AG08395 (cell line): Measurements from ENCODE around the gene C1R.

Experiments used
- DNase-seq: peaks from one replicate; pipeline ENCODE4 v3.0.0; 2012; ENCODE audit warnings: mixed read lengths, low spot score

Gene C1R

GRCh38 chr12:7092229-7092985 is at the start of gene C1R:
C1R (minus strand) TSS chr12:7092445; CDS start chr12:7092388, 57 bp downstream.
- peak; percentile 88 for DNase-seq

- no peak for DNase-seq
Observed at GRCh38 chr12:7141351-7142005, 49.2 kb upstream of the C1R start.

- no peak for DNase-seq
Observed at GRCh38 chr12:7139200-7139599, 47.0 kb upstream of the C1R start.

DNA sequence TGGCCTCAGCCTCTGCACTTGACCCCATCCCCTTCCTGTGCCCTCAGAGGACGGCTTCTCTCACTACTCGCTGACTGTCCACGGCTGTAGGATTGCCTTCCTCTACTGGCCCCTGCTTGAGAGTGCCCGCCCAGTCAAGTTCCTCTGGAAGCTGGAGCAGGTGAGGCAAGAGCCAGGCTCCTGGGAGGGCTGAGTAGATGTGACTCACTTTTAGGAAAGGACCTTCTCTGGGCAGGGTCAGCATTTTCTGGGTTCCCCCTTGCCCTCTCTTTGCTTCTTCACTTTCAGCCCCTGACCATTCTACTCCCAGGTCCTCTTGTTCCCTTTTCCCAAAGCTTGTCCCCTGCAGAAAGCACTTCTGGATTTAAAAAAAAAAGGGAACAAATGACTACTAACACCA is 45.7 kb upstream of the C1R start:
- DNase-seq, result no peak

- no peak for DNase-seq
Observed at GRCh38 chr12:7136676-7137075, 44.4 kb upstream of the C1R start.

- DNase-seq, result no peak
Observed at GRCh38 chr12:7136071-7136470, 43.8 kb upstream of the C1R start.

DNA sequence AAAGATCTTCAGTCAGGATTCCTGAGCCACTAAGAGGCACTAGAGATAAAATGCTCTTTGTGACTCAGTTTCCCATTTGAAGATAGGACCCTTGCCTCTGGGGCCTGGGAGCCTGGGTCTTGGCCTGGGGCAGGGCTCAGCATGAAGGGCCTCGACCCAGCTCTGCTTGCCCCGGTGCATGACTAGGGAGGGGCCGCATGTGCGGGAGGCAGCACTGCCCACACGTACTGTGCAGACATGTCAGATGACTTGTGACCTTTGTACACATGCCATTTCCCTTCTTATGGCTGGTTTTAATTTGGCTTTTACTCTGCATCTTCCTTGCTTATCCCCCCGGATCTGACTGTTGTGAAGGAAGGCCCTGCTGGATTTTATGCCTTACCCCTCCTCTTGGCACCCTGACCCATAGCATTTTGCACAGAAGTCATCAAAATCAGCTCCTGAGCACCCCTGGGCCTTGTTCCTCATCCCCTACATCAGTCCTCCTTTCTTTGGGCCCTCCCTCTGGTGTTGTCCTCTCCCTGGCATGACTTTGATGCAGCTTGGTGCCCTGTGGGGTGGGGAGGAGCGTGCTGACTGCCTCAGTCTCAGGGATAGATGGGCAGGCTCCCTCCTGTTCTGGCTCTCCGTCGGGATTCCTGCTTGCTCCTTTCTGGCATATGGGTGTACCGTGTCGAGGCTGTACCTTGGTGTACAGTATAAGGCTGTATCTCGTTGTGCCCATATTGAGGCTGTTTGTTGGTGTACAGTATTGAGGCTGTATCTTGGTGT is 42.3 kb upstream of the C1R start:
- DNase-seq, result no peak

DNA sequence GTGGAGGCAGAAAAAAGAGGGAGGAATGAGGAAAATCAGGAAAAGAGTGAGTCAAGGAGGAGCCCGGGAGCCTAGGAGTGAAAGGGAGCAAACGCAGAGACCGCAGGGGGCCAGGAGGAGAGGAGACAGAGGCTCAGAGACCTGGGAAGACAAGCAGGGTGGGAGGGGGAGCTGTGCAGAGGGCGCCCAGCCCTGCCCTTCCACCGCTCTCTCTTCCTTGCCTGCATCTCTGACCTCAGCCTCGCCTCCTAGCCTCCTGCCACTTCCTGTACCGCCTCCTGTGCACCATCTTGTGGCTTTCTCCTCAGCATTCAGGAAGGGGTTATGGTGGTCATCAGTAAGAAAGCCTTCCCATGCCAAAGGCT is 39.2 kb upstream of the C1R start:
- no peak for DNase-seq

DNA sequence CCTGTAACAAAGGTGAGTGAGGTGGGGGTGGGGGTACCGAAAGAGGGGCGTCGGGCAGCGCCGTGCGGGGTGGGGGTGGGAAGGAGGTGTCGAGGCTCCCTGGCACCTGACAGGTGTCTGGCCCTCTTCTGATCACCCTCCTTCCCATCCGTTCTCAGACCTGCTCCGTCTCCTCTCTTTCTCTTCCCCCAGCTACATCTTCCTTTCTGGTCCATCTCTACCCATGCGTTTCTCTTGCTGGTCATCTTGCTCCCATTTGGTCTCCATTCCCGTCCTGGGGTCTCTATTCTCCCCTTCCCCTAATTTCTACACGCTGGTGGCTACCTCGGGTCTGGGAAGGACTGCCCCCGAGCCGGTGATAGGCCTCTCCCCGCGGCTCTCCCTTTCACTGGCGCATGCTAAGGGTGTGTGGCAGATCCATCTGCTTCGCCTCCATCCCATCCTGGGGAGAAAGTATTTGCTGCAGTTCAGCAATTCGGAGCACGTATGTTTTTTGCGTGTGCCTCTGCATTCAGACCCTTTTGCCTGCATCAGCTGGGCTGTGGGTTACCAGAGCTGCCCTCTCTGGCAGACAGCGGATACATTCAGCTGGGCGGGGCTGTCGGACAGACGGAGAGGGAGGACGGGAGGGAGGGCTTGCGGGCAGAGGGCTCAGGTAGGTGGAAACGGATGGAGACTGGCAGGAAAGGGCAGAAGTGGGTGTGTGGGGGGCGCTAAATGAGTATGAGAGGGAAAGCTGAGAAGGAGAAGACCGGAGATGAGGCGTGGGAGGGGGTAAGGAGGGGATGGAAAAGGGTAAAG is 38.7 kb upstream of the C1R start:
- peak; percentile 60 for DNase-seq

DNA sequence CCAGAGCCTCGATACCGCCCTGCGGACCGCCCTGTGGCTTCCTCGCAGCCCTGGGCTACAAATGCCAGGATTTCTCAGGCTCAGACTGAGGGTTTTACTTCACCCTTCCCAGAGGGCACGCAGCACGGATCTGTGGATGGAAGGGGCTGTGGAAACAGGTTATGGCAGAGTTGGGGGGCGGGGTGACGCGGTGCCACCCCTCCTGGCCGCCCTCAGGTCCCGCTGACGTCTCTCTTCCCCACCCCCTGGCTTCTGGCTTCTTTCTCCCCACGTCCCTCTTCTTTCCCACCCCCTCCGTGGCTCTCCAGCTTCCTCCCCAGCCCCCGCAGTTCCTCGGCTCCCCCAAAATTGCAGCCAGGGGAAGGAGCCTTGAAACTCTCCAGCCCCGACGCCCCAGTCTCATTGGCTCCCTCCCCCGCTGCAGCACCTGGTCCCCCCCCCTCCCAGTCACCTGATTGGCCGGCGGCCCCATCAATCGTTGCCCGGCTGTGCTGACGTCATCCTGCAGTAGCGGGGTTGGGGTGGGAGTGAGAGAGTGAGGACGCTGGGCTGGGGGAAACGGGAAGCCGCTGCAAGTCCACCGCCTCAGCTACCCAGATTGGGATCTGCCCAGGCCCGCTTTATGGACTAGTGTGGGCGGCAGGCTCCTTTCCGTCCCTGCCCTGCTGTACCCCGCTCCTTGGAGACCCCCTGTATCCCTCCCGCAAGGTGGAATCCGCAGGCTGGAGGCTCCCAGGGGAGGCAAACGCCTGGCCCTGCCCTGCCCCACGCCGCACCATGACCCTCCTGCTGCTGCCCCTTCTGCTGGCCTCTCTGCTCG is 37.8 kb upstream of the C1R start, which contains the start of gene CLSTN3:
TSS of gene CLSTN3 (plus strand) at position 500 of the 820 bp plus-strand sequence. CDS start at position 778, 278 bp downstream.
- DNase-seq, result peak; percentile 98

DNA sequence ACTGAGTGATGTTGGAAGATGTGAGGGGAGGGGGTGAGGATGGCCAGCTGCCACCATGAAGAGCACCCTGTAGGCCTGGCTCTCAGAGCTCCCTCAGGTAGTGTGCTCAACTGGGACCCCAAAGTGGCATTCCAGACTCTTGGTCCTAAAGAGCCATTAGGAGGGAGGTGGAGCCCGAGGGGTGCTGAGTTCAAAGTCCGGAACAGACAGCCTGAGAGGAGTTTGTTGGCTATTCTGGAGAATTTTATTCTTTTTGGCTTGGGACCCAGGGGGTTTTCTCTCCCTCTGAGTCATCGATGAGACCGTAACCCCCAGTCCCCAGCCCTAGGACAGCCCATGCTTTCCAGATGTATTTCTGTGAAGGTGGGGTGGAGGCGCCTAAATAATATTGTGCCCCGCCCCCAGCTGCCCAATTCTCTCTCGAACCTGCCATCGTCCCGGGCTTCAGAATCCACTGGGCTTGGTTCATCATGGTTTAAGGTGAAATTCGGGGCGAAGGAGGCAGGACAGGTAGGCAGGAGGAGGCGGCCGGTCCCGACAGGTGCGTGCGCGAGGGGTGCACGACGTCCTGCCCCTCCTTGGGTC is 37.1 kb upstream of the C1R start:
- no peak for DNase-seq

DNA sequence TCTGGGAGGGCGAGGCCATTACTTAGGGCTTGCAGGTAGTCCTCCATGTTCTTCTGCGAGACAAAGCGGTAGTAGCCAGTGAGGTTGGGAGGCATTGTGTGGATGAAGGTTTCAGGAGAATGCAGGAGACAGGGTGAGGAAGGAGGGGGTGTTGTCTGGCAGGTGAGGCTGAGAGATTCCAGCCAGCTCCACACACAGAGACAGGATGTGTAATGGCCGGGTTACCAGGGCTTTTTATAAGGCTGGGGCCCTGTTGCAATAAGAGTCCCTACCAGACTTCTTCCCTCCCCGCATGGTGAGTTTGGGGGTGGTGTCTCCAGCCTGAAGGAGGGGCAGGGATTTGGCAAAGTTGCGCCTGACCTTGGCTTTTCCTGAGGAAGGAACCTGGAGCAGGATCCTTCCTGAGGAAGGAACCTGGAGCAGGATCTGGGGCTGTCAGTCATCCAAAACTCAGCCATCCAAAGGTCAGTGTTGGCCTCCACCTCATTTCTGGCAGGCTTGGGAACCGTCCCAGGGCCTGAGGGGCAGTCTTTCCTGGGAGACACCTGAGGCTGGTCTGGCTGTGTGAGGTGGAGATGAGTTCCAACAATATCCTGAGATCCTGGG is 36.5 kb upstream of the C1R start, which contains the start of gene RBP5:
TSS of gene RBP5 (minus strand) at position 209 of the 606 bp plus-strand sequence. CDS start at position 95, 114 bp downstream.
- DNase-seq, result no peak

- DNase-seq, result no peak
Observed at GRCh38 chr12:7127916-7128626, 35.8 kb upstream of the C1R start.

DNA sequence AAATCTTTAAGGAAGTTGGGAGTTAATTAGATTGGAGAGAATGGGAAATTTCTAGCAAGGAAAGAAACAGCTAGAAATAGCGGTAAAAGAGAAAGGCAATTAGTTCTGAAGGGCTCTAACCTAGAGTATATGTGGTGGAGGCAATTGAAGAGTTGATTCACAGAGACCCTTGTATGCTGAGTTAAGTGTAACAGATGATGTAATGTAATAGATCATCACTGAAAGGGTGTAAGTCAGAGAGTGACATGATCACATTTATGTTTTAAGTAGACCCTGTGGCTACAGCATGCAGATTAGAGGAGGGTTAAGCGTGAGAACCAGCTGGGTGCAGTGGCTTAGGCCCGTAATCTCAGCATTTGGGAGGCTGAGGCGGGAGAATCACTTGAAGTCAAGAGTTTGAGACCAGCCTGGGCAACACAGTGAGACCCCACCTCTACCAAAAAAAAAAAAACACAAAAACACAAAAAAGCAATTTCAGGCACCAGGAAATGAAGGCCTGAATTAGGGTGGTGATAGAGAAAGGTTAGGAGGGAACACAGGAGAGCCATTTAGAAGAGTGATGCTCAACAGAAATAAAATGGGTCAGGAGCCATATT is 33.5 kb upstream of the C1R start:
- DNase-seq, result no peak

GRCh38 chr12:7123806-7124522 is 31.7 kb upstream of the C1R start:
- DNase-seq, result no peak

GRCh38 chr12:7122811-7123769 is 30.8 kb upstream of the C1R start:
- no peak for DNase-seq

- no peak for DNase-seq
Observed at GRCh38 chr12:7121324-7121723, 29.1 kb upstream of the C1R start.
